ENCODE data around the gene AFAP1.

The AFAP1 gene

GRCh38 chr4:7771056-7771455 is 168.6 kb downstream of the AFAP1 start:
- no peak for TF ChIP-seq CTCF (IDR thresholded peaks at IDR 0.05; ENCODE audit: extremely low read depth, missing control alignments)

GRCh38 chr4:7770224-7771050 is 169.2 kb downstream of the AFAP1 start:
- TF ChIP-seq CTCF (IDR thresholded peaks at IDR 0.05; ENCODE audit: extremely low read depth, missing control alignments), result peak; percentile 46
- DNase-seq (ENCODE audit: low spot score), result no peak

More at GRCh38 chr4:7771056-7771455, 168.6 kb downstream of the AFAP1 start:
- no peak for DNase-seq (ENCODE audit: low spot score)

- no peak for DNase-seq (ENCODE audit: low spot score)
- no peak for TF ChIP-seq CTCF (IDR thresholded peaks at IDR 0.05; ENCODE audit: extremely low read depth, missing control alignments)
Observed at GRCh38 chr4:7769396-7770223, 170.1 kb downstream of the AFAP1 start.

- no peak for TF ChIP-seq CTCF (IDR thresholded peaks at IDR 0.05; ENCODE audit: extremely low read depth, missing control alignments)
- no peak for DNase-seq (ENCODE audit: low spot score)
Observed at GRCh38 chr4:7768736-7769135, 170.9 kb downstream of the AFAP1 start.

- DNase-seq (ENCODE audit: low spot score), result no peak
- TF ChIP-seq CTCF (IDR thresholded peaks at IDR 0.05; ENCODE audit: extremely low read depth, missing control alignments), result no peak
Observed at GRCh38 chr4:7767966-7768365, 171.7 kb downstream of the AFAP1 start.

GRCh38 chr4:7767526-7767925 is 172.1 kb downstream of the AFAP1 start:
- no peak for TF ChIP-seq CTCF (IDR thresholded peaks at IDR 0.05; ENCODE audit: extremely low read depth, missing control alignments)
- no peak for DNase-seq (ENCODE audit: low spot score)
